Skin epidermis (tissue), 12 donors: ENCODE results near the gene ADI1.

Experiments used
- H3K27ac ChIP-seq, 21 experiments: fragments of 200-600 bp; sonication (generic) in 11 of 21; one replicate each; pipeline ENCODE4 v1.5.0; 2020; ENCODE audit warnings: mild to moderate bottlenecking in 3 of 21, inconsistent platforms in 2 of 21, moderate library complexity in 2 of 21
- H3K4me3 ChIP-seq, 7 experiments: fragments of 200-600 bp; sonication (generic) in 2 of 7; one replicate each; pipeline ENCODE4 v1.5.0; 2020; ENCODE audit warnings: inconsistent platforms in 2 of 7, mild to moderate bottlenecking in 2 of 7, moderate library complexity in 1 of 7

Gene ADI1

GRCh38 chr2:3483986-3484960, 35.1 kb downstream of the ADI1 start:
- H3K27ac ChIP-seq = no peak overlapping the region
- H3K4me3 ChIP-seq = no peak overlapping the region

GRCh38 chr2:3483227-3483985, 35.9 kb downstream of the ADI1 start:
- Histone ChIP-seq H3K4me3 (no peak overlapping the region), H3K27ac (no peak overlapping the region)

- H3K27ac ChIP-seq = no peak overlapping the region
- no peak overlapping the region for H3K4me3 ChIP-seq
Observed at GRCh38 chr2:3482363-3482821, 36.9 kb downstream of the ADI1 start.

DNA sequence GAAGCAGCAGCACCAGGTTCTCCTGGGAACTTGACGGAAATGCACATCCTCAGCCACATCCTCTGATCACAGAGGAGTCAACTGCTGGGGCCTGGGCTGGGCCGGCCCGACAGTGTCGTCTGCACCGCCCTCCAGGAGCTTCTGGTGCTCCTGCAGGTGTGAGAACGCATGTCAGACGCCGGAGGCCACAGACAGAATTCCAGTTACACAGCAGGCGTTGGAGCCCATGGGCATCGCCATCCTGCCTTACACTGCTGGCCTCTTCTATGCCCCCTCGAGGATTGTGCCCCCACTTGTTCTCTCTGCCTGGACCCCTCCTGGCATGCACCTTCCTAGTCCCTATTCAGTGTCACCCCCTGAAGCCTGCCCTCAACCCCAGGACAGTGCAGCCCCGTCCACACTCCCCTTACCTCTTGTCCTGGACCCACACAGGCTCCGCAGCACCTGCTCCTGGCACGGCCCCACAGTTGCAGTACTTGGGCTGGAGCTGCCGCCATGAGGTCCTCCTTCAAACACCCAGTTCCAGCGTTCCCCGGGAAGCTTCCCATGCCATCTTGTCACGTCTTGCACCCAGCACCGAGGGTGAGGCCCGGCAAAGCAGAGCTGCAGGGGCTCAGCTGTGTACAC, 37.5 kb downstream of the ADI1 start:
- H3K27ac ChIP-seq = no peak overlapping the region

GRCh38 chr2:3481011-3481400, 38.3 kb downstream of the ADI1 start:
- Histone ChIP-seq H3K4me3 (no peak overlapping the region), H3K27ac (no peak overlapping the region)

More for the DNA sequence above, 37.5 kb downstream of the ADI1 start:
- H3K4me3 ChIP-seq = no peak overlapping the region

- Histone ChIP-seq H3K4me3 (no peak overlapping the region), H3K27ac (no peak overlapping the region)
Observed at GRCh38 chr2:3480352-3481010, 38.9 kb downstream of the ADI1 start.

GRCh38 chr2:3479430-3480320, 39.7 kb downstream of the ADI1 start:
- H3K27ac ChIP-seq = no peak overlapping the region
- H3K4me3 ChIP-seq = no peak overlapping the region

DNA sequence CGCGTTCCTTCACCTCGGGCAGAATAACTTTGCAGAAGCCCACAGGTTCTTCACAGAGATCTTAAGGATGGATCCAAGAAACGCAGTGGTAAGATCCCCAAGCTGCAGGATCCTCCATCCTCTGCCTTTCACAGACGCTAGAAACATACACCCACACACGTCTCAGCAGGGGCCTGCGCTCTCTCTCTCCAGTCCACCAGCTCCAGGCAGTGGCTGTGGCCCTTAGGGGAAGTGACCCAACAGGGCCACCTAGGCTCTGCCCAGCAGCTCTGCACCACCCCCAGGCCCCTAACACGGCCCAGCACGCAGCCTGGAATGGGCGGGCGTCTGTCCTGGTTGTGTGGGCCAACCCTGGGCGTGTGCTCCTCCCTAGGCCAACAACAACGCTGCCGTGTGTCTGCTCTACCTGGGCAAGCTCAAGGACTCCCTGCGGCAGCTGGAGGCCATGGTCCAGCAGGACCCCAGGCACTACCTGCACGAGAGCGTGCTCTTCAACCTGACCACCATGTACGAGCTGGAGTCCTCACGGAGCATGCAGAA, 40.4 kb downstream of the ADI1 start:
- Histone ChIP-seq H3K4me3 (no peak overlapping the region), H3K27ac (no peak overlapping the region)

DNA sequence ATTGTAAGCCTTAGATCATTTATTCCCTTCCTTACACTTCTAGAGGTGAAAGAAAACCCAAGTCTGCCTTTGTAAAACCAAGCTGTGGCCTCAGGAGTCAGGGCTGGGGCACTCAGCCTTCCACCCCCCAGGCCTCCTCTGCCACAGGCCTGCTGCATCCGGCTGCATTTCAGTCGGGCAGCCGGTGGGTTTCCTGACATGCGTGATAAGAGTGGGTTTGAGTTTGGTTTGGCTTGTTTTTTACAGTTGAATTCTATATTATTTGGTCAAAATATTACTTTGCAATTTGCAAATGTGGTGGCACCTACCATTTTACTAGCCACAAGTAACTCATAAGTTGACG, 42.4 kb downstream of the ADI1 start:
- Histone ChIP-seq H3K27ac (peak overlapping the region in 1 of 21 experiments; percentile 57), H3K4me3 (no peak overlapping the region)

DNA sequence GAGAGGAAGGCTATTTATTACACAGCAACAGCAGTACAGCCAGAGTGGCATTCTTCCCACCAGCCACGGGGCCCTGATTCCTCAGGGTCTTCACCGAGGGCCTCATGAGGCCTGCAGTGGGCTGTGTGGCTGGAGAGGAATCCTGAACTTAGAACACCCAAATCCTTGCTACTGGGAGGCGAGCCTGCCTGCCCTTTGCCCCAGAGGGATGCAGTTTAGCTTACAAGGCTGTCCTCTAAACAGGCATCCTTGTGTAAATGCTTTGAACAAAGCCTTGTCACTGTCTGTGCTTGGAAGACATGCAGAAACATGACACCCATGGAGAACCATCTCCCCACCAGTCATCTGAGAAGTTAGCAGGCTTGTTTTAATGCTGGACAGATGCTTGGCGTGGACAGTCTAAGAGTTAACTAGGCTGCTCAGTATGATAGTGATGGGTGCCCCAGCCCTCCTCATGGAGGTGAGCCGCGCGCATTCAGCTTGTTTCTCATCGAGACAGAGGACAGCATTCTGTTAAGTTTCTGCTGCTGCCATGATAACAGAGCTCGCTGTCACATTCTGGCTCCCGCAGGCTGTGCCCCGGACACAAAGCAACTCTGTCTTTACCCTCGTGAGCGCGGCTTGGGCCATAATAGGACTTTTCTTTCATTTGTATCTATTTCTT, 42.9 kb downstream of the ADI1 start:
- H3K27ac ChIP-seq = peak overlapping the region in 3 of 21 experiments; percentile 32 to 57 (median 34)

GRCh38 chr2:3475771-3476170, 43.6 kb downstream of the ADI1 start:
- Histone ChIP-seq H3K27ac (peak overlapping the region in 3 of 21 experiments; percentile 6 to 57 (median 34)), H3K4me3 (no peak overlapping the region)

More for the DNA sequence above, 42.9 kb downstream of the ADI1 start:
- no peak overlapping the region for H3K4me3 ChIP-seq

DNA sequence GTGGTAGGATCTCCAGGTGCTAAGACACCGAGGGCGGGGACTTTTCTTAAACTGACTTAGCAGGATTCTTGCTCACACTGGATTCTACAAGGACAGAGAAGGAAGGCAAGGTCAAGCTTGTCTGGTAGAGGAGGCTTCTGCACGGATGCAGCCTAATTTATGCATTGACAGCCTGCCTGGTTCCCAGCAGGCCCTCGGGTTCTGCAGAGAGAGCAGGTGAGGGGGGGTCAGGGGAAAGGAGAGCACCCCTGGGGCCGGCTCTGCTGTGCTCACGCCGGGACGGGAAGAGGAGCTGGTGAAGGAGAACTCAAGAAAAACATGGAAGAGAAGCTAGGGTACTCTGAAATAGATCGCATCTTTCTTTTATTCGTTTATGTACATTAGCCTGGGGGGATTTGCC, 46.4 kb downstream of the ADI1 start:
- H3K27ac ChIP-seq = peak overlapping the region in 1 of 21 experiments; percentile 39
- H3K4me3 ChIP-seq = no peak overlapping the region

DNA sequence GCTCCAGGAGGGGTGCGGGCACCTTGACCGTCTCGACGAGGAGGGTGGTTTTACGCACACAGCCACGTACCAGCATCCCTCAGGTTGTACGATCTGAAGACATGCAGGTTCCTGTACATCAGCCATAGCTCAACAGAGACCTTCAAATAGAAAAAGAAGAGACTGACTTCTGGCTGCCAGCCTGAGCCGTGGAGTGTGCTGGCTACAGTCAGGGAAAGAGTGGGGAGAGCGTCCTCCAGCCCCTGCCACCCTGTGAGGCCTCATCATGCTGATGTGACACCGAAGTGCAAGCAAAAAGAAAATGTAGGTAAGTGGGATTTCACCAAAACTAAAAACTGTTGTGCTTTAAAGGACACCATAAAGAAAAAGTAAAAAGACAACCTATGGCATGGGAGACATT, 47.0 kb downstream of the ADI1 start:
- Histone ChIP-seq H3K4me3 (no peak overlapping the region), H3K27ac (peak overlapping the region in 3 of 21 experiments; percentile 5 to 39 (median 19))

DNA sequence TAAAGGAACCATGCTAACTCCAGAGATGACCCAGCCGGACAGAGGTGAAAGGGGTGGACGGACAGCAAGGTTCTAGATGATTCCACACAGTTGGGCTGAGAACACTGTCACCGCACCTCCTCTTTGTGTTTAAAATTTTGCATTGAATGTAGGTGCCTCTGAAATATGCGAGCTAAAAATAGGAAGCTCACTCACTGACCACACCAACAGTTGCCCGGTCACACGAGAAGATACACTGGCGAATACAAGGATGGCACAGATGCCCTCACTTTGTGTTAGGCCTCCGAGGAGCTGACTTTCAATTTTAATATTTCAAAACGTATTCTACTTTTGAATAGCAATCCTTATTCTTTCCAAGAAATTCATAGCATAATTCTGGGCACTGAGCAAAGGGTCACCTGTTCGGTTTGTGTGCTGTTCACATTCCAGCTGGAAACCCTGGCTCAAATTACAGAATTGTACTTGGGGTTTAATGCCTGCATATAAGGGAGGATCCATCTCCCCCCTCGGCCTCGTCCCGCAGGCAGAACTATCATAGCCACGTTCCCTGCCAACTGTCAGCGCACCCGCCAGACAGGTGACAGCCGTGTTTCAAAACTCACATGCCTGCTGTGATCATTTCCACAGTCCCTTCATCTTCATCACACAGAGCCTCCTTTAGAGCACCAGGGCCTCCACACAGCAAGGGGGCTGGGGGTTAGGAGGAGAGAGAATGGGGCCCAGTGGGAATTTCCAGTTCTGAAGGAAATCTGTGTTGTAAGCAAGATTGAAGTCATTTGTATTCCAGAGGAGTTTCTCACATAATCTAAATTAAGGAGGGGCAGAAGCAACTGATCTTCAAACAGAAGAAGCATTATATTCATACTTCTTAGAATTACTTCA, 48.2 kb downstream of the ADI1 start:
- Histone ChIP-seq H3K4me3 (no peak overlapping the region), H3K27ac (peak overlapping the region in 2 of 21 experiments; percentile 19 to 29)

DNA sequence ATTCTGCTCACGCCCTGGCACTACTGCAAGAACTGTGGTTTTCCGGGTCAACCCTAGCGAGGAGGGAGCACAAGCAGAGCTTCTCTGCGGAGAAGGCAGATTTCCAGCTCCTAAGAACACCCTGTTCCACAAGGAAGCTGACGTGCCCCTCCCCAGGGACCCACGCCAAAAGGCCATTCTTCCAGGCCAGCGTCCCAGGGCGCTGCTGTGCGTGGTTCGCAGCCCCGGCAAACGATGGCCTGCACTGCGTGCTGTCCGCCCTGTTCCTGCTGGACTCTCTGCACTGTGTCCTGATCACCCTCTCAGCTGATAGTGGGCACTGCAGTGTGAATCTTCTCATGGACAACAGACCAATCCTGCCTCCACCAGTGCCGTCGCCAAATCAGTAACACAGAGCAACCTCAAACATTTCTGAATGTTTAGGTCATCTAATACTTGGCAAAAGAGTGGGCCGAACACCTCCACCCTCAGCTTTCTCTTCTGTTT, 49.1 kb downstream of the ADI1 start:
- Histone ChIP-seq H3K27ac (peak overlapping the region in 6 of 21 experiments; percentile 0 to 46 (median 34)), H3K4me3 (no peak overlapping the region)

DNA sequence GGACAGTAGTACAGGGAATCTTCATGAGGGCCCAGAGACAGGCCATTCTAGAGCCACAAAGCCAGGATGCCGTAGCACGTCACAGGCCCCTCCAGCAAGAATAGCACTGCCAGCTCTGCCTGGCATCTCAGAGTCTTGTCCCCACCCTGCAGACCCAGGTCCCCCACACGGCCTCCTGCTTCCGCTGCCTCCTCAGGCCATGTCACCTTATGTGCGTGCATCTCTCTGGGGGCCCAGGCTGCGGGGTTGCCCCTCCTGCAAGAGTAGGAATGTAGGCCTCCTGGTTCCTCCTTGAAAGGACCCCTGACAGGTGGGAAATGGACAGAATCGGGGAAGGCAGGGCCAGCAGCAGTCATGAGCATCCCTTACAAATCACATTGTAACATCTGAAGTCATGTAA, 49.8 kb downstream of the ADI1 start:
- Histone ChIP-seq H3K4me3 (no peak overlapping the region), H3K27ac (peak overlapping the region in 2 of 21 experiments; percentile 3 to 39)
